Measurements from ENCODE around the gene SEMA4D.

SEMA4D gene

DNA sequence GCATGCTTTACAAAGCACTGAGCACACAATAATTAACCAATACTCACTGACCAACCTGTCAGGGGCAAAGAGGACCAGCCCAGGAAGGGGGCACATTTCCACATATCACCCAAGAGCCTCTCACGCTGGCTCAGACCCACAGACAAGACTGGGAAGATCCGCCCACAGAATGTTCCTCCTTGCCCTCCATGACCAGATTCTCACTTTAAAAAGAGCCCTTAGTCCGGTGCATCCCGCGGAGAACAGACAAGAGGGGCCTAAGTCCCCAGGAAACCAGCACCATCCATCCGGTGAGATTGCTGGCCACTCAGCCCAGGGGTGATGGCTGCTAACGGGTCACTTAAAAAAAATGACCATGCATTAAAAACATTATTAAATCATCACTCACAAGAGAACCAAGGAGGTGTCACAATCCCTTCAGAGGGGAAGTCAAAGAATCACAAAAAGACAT is 32.9 kb downstream of the SEMA4D start:
- TF ChIP-seq, protein P1, sequence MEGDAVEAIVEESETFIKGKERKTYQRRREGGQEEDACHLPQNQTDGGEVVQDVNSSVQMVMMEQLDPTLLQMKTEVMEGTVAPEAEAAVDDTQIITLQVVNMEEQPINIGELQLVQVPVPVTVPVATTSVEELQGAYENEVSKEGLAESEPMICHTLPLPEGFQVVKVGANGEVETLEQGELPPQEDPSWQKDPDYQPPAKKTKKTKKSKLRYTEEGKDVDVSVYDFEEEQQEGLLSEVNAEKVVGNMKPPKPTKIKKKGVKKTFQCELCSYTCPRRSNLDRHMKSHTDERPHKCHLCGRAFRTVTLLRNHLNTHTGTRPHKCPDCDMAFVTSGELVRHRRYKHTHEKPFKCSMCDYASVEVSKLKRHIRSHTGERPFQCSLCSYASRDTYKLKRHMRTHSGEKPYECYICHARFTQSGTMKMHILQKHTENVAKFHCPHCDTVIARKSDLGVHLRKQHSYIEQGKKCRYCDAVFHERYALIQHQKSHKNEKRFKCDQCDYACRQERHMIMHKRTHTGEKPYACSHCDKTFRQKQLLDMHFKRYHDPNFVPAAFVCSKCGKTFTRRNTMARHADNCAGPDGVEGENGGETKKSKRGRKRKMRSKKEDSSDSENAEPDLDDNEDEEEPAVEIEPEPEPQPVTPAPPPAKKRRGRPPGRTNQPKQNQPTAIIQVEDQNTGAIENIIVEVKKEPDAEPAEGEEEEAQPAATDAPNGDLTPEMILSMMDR (IDR thresholded peaks at IDR 0.05; ENCODE audit: low read depth, low read length) = no peak
- no peak overlapping the region for H3K4me3 ChIP-seq (ENCODE audit: low read depth, low read length)
- in situ Hi-C loops (cut with HindIII; ENCODE audit: low sequenced_read_pairs) = no loop called here
- DNase-seq (ENCODE audit: low read depth, low spot score) = no peak

DNA sequence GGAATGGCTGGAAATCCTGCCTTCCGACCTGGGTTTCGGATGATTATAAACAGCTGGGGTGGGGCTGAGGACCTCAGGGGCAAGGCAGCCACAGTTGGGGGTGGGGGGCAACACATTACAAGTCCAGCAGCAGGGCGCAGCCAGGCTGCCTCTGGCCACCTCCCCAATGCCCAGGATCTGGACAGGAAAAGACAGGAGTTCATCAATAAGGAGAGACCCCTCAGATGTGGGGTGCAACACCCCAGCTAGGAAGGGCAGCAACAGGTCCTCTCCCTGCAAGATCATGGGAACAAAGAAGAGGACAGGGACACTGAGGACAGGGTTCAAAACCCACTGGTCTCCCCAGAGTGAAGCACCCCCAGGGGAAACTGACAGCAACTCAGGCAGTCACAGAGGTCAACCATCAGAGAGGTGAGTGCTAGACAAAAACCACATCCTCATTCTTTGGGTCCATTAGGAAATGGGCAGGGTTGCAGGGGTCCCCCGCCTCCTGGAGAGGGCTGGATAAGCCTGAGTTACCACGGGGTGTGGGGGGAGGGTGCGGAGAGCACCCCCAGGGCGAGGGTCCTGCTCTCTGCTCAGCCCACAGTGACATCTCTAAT is 33.5 kb downstream of the SEMA4D start:
- no peak overlapping the region for H3K4me3 ChIP-seq (ENCODE audit: low read depth, low read length)
- in situ Hi-C loops (cut with HindIII; ENCODE audit: low sequenced_read_pairs) = no loop called here
- TF ChIP-seq, protein P1 (IDR thresholded peaks at IDR 0.05; ENCODE audit: low read depth, low read length) = no peak
- DNase-seq (ENCODE audit: low read depth, low spot score) = no peak

DNA sequence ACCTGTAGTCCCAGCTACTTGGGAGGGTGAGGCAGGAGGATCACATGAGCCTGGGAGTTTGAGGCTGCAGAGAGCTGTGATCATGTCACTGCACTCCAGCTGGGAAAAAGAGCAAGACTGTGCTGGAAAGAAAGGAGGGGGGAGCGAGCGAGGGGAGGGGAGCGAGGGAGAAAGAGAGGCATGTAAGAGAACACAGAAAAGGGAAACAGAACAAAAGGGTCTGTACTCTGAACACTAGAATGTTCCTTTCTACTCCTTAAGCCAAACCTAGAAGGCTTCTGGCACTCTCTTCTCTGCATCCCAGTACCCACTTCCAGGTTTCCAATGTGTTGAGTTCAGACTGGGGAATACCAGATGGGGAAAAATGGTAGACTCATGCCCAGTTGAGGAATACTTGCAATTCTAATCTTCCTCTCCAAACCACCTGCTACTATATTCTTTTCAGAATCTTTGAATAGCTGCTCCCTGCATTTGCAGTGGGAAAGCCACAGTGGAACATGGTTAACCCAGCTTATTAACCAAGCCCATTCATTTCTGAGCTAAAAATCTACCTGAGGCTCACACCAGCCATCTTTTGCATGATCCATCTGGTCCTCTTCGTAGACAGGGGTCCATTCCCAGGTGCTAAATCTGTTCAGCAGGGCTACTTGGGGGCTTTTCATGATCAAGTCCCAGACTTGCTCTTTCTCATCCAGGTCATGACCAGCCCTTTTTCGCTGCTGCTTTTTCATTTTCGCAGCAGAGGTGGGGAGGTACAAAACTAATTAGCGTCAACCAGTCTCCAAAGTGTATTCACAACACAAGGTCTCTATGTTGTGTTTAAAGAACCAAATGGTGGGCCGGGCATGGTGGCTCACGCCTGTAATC is 34.9 kb downstream of the SEMA4D start:
- no peak for DNase-seq (ENCODE audit: low read depth, low spot score)
- H3K4me3 ChIP-seq (ENCODE audit: low read depth, low read length) = no peak overlapping the region
- TF ChIP-seq, protein P1 (IDR thresholded peaks at IDR 0.05; ENCODE audit: low read depth, low read length) = no peak
- in situ Hi-C loops (cut with HindIII; ENCODE audit: low sequenced_read_pairs) = no loop called here

DNA sequence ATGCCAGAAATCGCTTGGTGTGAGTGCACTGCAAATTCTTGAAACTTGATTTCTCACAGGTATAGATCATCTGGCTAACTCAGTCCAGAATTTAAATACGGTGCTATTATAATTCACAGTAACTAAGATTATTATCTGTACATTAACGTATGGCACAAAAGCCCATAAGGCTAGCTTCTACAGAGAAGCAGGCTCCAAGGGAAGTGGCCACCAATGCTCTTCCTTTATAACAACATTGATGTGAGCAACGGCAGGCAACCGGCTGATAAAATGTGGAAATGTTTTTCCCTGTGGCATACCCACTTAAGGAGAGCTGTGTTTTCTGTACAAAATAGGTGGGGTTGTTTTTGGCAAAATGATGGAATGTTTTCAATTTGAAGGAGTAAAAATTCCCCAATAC is 35.7 kb downstream of the SEMA4D start:
- TF ChIP-seq, protein P1 (IDR thresholded peaks at IDR 0.05; ENCODE audit: low read depth, low read length) = no peak
- no peak for DNase-seq (ENCODE audit: low read depth, low spot score)
- no peak overlapping the region for H3K4me3 ChIP-seq (ENCODE audit: low read depth, low read length)
- in situ Hi-C loops (cut with HindIII; ENCODE audit: low sequenced_read_pairs) = no loop called here

DNA sequence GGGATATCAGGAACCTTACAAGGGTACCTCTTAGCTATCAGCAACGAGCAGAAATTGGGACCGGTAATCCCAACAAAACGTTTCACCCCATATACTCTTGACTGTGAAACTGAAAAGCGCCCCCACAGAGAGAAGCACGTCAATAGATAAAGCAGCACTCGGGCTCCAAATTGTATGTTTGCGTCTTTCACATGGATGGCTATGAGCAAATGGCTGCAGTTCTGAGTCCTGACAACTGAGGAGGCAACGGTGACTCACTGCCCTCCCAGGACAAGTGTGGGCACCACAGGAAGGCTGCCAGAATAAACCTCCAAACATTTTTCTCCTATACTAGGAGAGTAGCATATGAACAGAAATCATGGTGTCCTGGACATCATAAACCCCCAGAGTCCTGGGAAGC is 36.6 kb downstream of the SEMA4D start:
- H3K4me3 ChIP-seq (ENCODE audit: low read depth, low read length) = no peak overlapping the region
- DNase-seq (ENCODE audit: low read depth, low spot score) = peak; percentile 83
- in situ Hi-C loops (cut with HindIII; ENCODE audit: low sequenced_read_pairs) = no loop called here
- TF ChIP-seq, protein P1 (IDR thresholded peaks at IDR 0.05; ENCODE audit: low read depth, low read length) = no peak

DNA sequence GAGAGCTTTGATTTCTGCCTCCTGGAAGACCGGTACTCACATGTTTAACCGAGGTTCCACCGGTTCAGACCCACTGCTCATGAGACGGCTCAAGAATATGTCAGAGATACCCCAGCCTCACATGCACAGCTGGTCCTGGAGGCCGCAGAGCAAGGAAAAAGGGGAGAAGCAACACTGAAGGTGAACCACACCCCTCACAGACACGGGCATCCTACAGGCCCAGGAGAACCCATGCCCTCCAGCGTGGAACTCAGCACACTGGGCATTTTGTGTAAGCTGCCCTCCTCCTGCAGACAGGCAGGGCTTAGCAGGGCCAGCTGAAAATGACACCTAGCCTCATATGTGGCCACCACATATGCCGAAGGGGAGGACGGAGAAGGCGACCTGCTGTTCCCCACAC is 37.4 kb downstream of the SEMA4D start:
- H3K4me3 ChIP-seq (ENCODE audit: low read depth, low read length) = no peak overlapping the region
- TF ChIP-seq, protein P1 (IDR thresholded peaks at IDR 0.05; ENCODE audit: low read depth, low read length) = no peak
- DNase-seq (ENCODE audit: low read depth, low spot score) = no peak
- in situ Hi-C loops (cut with HindIII; ENCODE audit: low sequenced_read_pairs) = no loop called here

Data from astrocyte of the spinal cord (primary cell).